GM21526 (cell line): ENCODE measurements around the gene AGPAT4.

Experiments used
- ATAC-seq: cut with Tn5 transposase; IDR thresholded peaks from one replicate; pipeline ENCODE4 v1.9.1; 2021; ENCODE audit warnings: moderate library complexity; ENCODE audit not compliant: unreplicated experiment, low FRiP score

The AGPAT4 gene

GRCh38 chr6:161091972-161092701, 181.7 kb downstream of the AGPAT4 start:
- ATAC-seq: no peak

DNA sequence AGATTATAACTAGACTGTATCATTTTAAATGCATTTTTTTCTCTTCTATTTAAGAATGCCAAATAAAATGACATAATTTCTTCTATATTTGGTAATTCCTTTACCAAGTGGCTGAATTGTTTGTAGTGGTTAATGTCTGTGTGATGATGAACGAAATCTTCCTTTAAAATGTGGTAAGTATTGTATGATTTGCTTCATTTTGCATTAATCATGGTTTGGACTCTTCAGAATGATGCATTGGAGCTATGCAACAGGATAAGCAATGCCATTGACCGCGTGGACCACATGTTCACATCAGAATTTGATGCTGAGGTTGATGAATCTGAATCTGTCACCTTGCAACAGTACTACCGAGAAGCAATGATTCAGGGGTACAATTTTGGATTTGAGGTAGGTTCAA, 182.7 kb downstream of the AGPAT4 start:
- ATAC-seq: no peak

- no peak for ATAC-seq
These were observed 185.1 kb downstream of the AGPAT4 start for GRCh38 chr6:161088676-161089328.

GRCh38 chr6:161085246-161085645, 188.6 kb downstream of the AGPAT4 start:
- no peak for ATAC-seq

GRCh38 chr6:161082215-161082614, 191.6 kb downstream of the AGPAT4 start:
- no peak for ATAC-seq

GRCh38 chr6:161080263-161080970, 193.4 kb downstream of the AGPAT4 start:
- no peak for ATAC-seq
